Measurements from ENCODE around the gene SCFD2.
"Not testable (repeated sequence)": the region's sequence is repeated elsewhere in the genome, so short reads cannot be mapped to it uniquely, and the experiment has no call there.

DNA sequence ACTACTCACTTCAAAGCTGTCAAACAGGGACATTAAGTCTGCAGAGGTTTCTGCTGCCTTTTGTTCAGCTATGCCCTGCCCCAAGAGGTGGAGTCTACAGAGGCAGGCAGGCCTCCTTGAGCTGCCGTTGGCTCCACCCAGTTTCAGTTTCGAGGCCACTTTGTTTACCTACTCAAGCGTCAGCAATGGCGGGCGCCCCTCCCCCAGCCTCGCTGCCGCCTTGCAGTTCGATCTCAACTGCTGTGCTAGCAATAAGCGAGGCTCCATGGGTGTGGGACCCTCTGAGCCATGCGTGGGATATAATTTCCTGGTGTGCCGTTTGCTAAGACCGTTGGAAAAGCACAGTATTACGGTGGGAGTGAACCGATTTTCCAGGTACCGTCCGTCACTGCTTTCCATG, 146.7 kb downstream of the SCFD2 start:
- TF ChIP-seq, protein P1, sequence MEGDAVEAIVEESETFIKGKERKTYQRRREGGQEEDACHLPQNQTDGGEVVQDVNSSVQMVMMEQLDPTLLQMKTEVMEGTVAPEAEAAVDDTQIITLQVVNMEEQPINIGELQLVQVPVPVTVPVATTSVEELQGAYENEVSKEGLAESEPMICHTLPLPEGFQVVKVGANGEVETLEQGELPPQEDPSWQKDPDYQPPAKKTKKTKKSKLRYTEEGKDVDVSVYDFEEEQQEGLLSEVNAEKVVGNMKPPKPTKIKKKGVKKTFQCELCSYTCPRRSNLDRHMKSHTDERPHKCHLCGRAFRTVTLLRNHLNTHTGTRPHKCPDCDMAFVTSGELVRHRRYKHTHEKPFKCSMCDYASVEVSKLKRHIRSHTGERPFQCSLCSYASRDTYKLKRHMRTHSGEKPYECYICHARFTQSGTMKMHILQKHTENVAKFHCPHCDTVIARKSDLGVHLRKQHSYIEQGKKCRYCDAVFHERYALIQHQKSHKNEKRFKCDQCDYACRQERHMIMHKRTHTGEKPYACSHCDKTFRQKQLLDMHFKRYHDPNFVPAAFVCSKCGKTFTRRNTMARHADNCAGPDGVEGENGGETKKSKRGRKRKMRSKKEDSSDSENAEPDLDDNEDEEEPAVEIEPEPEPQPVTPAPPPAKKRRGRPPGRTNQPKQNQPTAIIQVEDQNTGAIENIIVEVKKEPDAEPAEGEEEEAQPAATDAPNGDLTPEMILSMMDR (IDR thresholded peaks at IDR 0.05; ENCODE audit: low read depth, low read length) = not testable (repeated sequence)
- not testable (repeated sequence) for TF ChIP-seq EZH2phosphoT487 (IDR thresholded peaks at IDR 0.05; ENCODE audit: low read depth)
